HepG2 (cell line): ENCODE measurements around the gene SHISA6. TPM values are rescaled to one million over a fixed set of nuclear protein-coding genes. Genes with fewer than 3 reads are reported as not detected.
A peak's percentile ranks its signal among the peaks of the same experiment; 100 is the strongest.

Experiments used
- ATAC-seq: fragments of 200-7000 bp; cut with Tn5 transposase; 3 replicates; pipeline ENCODE4 v1.9.1; 2020; ENCODE audit warnings: mild to moderate bottlenecking, moderate library complexity
- BruUV-seq: library from RNA; stranded (reverse); fragments of 400-500 nt; replicated peaks from 2 replicates; lab custom pipeline; 2021; lab: Mats Ljungman, UMichigan
- CTCF ChIA-PET: fragments of 300-600 bp; formaldehyde crosslinking; extraction: SDS; loops from one replicate; lab custom pipeline; 2021; ENCODE audit warnings: low total read pairs, inconsistent platforms, low intra/inter-chr PET ratio; lab: Yijun Ruan, JAX
- POLR2A ChIA-PET: fragments of 350-600 bp; sonication (Branson Sonifier 250); formaldehyde crosslinking; loops from one replicate; lab custom pipeline; 2020; ENCODE audit warnings: antibody characterized with exemption, inconsistent platforms; lab: Yijun Ruan, JAX
- DNase-seq: peaks from one replicate; pipeline ENCODE4 v3.0.0-alpha.2; 2015; ENCODE audit warnings: low spot score
- FAIRE-seq: peaks from 3 replicates; lab custom pipeline; 2011; peaks lifted over from hg19 to GRCh38; lab: Jason Lieb, UNC
- H2AFZ ChIP-seq: one replicate; pipeline ENCODE4 v1.6.1; 2011; ENCODE audit warnings: low read length, inconsistent platforms
- H3K27ac ChIP-seq: fragments of 300-600 bp; 3 replicates; pipeline ENCODE4 v1.8.0; 2011; ENCODE audit warnings: mixed run types, mild to moderate bottlenecking, mixed read lengths, low read length, inconsistent platforms; ENCODE audit not compliant: insufficient read depth; ENCODE audit errors: extremely low read length
- H3K27me3 ChIP-seq, 2 experiments: fragments of 200-600 bp in 1 of 2; 2 replicates in 1 of 2; 3 replicates in 1 of 2; pipeline versions ENCODE4 v1.6.0 to v1.8.0; 2011; ENCODE audit warnings: low read length in 2 of 2, mild to moderate bottlenecking in 2 of 2, moderate library complexity in 2 of 2, inconsistent platforms in 1 of 2; ENCODE audit not compliant: insufficient read depth in 2 of 2, control insufficient read depth in 1 of 2
- H3K36me3 ChIP-seq, 2 experiments: fragments of 200-600 bp in 1 of 2; replicated peaks in 1 of 2; 2 replicates in 1 of 2; 3 replicates in 1 of 2; pipeline versions ENCODE4 v1.5.1 to v1.8.0; 2011; ENCODE audit warnings: low read length in 2 of 2, inconsistent platforms in 1 of 2; ENCODE audit not compliant: insufficient read depth in 2 of 2, control insufficient read depth in 1 of 2
- H3K4me1 ChIP-seq: 2 replicates; pipeline ENCODE4 v1.5.1; 2012; ENCODE audit warnings: low read length, inconsistent platforms; ENCODE audit not compliant: insufficient read depth
- H3K4me2 ChIP-seq: 2 replicates; pipeline ENCODE4 v1.6.0; 2011; ENCODE audit warnings: low read depth, low read length, inconsistent platforms
- H3K4me3 ChIP-seq, 3 experiments: fragments of 200-600 bp in 1 of 3; sonication (generic), shearing (Covaris generic) in 1 of 3; replicated peaks in 1 of 3; 2 replicates each; pipeline ENCODE4 v1.5.1; 2011 to 2016; ENCODE audit warnings: low read length in 3 of 3, inconsistent platforms in 2 of 3, low read depth in 2 of 3, mild to moderate bottlenecking in 2 of 3, control low read depth in 1 of 3, mixed read lengths in 1 of 3; ENCODE audit not compliant: insufficient read depth in 1 of 3
- H3K79me2 ChIP-seq: one replicate; pipeline ENCODE4 v1.6.1; 2011; ENCODE audit warnings: low read length, inconsistent platforms; ENCODE audit not compliant: insufficient read depth
- H3K9ac ChIP-seq: 2 replicates; pipeline ENCODE4 v1.6.0; 2011; ENCODE audit warnings: mild to moderate bottlenecking, low read depth, low read length, inconsistent platforms; ENCODE audit not compliant: insufficient read depth
- H3K9me3 ChIP-seq: 2 replicates; pipeline ENCODE4 v1.5.1; 2012; ENCODE audit warnings: mild to moderate bottlenecking, low read length
- H4K20me1 ChIP-seq: 2 replicates; pipeline ENCODE4 v1.6.0; 2011; ENCODE audit warnings: inconsistent platforms, mild to moderate bottlenecking, low read length, moderate library complexity; ENCODE audit not compliant: insufficient read depth
- MAFF ChIP-seq: IDR thresholded peaks from 2 replicates; pipeline ENCODE4 v1.6.1; 2011; ENCODE audit warnings: low read depth, low read length, improper control_type of control experiment
- MAFK ChIP-seq, 2 experiments: IDR thresholded peaks in 1 of 2; conservative IDR thresholded peaks in 1 of 2; 2 replicates each; pipeline ENCODE4 v1.6.1; 2011; ENCODE audit warnings: improper control_type of control experiment in 2 of 2, low read length in 2 of 2
- NCOA5 ChIP-seq: sonication (generic); formaldehyde crosslinking; IDR thresholded peaks from 2 replicates; pipeline ENCODE4 v1.4.0; 2020; ENCODE audit warnings: missing genetic modification reagents
- SIX4 ChIP-seq: sonication (generic); formaldehyde crosslinking; IDR thresholded peaks from 2 replicates; pipeline ENCODE4 v1.4.0; 2020; ENCODE audit warnings: missing genetic modification reagents
- ZNF496 ChIP-seq: sonication (generic); formaldehyde crosslinking; IDR thresholded peaks from 2 replicates; pipeline ENCODE4 v1.8.1; 2023; ENCODE audit warnings: mild to moderate bottlenecking, moderate library complexity, missing genetic modification reagents; ENCODE audit not compliant: insufficient replicate concordance
- ZSCAN9 ChIP-seq: IDR thresholded peaks from 2 replicates; pipeline ENCODE4 v1.6.1; 2016; ENCODE audit warnings: borderline replicate concordance
- WGBS: methylation state at CpG from one replicate; pipeline ENCODE4 v1.1.6; 2017; ENCODE audit warnings: low lambda C conversion rate; 5-methylcytosine and 5-hydroxymethylcytosine counted together
- in situ Hi-C: cut with HindIII; loops from 2 replicates; pipeline ENCODE4 v1.10.0; 2017; ENCODE audit warnings: low pct_unique_long_range_greater_than_20kb; ENCODE audit not compliant: extremely low pct_ligation_motif_present
- intact Hi-C: fragments of 100-400 bp; cut with micrococcal nuclease; formaldehyde crosslinking; loops from one replicate; pipeline ENCODE4 v1.10.0; 2022; ENCODE audit not compliant: unreplicated experiment
- polyA plus RNA-seq, 8 experiments: library from polyadenylated mRNA; depleted of rRNA in 3 of 8; stranded (reverse) in 7 of 8; unstranded in 1 of 8; fragments of >200 nt; fragmentation: Illumina TruSeq in 4 of 8; extraction: Trizol in 4 of 8; gene quantifications; 2 replicates each; pipeline versions ENCODE4 v1.2.1 to v1.2.3, GENCODE V29; 2011 to 2016; ENCODE audit warnings: low read depth in 4 of 8, missing spikeins in 1 of 8, mixed read lengths in 1 of 8; ENCODE audit not compliant: insufficient read depth in 1 of 8
- total RNA-seq, 5 experiments: library from RNA; depleted of rRNA; stranded (reverse); fragments of >200 nt; fragmentation: Illumina TruSeq; extraction: Trizol; gene quantifications; 2 replicates each; pipeline ENCODE4 v1.2.3, GENCODE V29; 2016; ENCODE audit warnings: low read depth in 1 of 5
- TF ChIP-seq, protein P1 (sequence below): IDR thresholded peaks from 2 replicates; pipeline ENCODE4 v1.6.1; 2016; ENCODE audit warnings: low read depth, missing genetic modification reagents, missing compliant biosample characterization
- TF ChIP-seq, protein P2 (sequence below): fragments of 450-650 bp; IDR thresholded peaks from 2 replicates; pipeline ENCODE4 v1.6.1; 2017; ENCODE audit warnings: mild to moderate bottlenecking

SHISA6 gene
- total and polyA plus RNA-seq, 2 of the 13 experiments (the other 11 are each of a cell fraction or from before 2014, with no cell fraction given) = not detected

DNA sequence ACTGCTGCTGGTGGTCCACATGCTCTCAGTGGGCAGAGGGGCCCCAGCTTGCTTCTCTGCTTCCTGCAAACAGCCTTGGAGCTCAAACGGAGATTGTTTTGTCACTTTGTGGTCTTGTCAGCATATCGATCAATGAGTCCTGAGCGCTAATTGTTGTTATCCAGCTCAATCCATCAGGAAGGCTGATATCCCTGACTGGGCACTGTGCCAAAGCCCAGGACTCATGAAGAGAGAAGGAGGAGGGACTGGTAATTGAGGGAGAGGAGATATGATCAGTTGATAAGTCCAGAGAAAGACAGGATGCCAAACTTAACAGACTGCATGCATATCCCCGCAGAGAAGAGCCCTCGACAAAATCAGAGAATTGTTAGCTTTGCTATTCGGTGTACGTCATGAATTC is 298.6 kb downstream of the SHISA6 start (continued):
- TF ChIP-seq, protein P1, sequence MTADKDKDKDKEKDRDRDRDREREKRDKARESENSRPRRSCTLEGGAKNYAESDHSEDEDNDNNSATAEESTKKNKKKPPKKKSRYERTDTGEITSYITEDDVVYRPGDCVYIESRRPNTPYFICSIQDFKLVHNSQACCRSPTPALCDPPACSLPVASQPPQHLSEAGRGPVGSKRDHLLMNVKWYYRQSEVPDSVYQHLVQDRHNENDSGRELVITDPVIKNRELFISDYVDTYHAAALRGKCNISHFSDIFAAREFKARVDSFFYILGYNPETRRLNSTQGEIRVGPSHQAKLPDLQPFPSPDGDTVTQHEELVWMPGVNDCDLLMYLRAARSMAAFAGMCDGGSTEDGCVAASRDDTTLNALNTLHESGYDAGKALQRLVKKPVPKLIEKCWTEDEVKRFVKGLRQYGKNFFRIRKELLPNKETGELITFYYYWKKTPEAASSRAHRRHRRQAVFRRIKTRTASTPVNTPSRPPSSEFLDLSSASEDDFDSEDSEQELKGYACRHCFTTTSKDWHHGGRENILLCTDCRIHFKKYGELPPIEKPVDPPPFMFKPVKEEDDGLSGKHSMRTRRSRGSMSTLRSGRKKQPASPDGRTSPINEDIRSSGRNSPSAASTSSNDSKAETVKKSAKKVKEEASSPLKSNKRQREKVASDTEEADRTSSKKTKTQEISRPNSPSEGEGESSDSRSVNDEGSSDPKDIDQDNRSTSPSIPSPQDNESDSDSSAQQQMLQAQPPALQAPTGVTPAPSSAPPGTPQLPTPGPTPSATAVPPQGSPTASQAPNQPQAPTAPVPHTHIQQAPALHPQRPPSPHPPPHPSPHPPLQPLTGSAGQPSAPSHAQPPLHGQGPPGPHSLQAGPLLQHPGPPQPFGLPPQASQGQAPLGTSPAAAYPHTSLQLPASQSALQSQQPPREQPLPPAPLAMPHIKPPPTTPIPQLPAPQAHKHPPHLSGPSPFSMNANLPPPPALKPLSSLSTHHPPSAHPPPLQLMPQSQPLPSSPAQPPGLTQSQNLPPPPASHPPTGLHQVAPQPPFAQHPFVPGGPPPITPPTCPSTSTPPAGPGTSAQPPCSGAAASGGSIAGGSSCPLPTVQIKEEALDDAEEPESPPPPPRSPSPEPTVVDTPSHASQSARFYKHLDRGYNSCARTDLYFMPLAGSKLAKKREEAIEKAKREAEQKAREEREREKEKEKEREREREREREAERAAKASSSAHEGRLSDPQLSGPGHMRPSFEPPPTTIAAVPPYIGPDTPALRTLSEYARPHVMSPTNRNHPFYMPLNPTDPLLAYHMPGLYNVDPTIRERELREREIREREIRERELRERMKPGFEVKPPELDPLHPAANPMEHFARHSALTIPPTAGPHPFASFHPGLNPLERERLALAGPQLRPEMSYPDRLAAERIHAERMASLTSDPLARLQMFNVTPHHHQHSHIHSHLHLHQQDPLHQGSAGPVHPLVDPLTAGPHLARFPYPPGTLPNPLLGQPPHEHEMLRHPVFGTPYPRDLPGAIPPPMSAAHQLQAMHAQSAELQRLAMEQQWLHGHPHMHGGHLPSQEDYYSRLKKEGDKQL (CRISPR knock-in tag) = no peak

DNA sequence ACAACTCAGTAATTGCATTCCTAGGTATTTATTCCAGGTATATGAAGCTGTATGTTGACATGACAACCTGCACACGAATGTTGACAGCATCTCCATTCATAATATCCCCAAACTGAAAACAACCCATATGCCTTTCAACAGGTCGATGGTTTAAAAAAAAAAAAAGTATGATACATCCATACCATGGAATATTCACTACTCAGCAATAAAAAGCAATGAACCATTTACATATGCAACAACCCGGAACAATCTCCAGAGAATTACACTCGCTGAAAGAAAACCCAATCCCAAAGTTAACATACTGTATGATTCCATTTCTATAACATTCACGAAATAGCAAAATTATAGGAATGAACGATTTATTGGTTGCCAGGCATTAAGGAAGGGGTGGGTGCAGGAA is 304.0 kb downstream of the SHISA6 start:
- Histone ChIP-seq H3K79me2 (no peaks in the 10 kb centered on the region), H2AFZ (no peak overlapping the region), H3K27ac (no peak overlapping the region), H3K36me3 (no peaks in the 10 kb centered on the region), H3K4me1 (no peaks in the 10 kb centered on the region), H3K9ac (no peak overlapping the region), H4K20me1 (no peaks in the 10 kb centered on the region), H3K9me3 (peaks cover 28% of the 10 kb centered on the region), H3K27me3 (no peaks in the 10 kb centered on the region), H3K4me2 (no peak overlapping the region), H3K4me3 (no peak overlapping the region)
- ChIA-PET CTCF (no interaction called here), POLR2A (no interaction called here)
- intact Hi-C loops (no loop called here), in situ Hi-C loops (no loop called here)
- no peak for TF ChIP-seq ZSCAN9 (CRISPR knock-in tag)
- TF ChIP-seq, protein P2, sequence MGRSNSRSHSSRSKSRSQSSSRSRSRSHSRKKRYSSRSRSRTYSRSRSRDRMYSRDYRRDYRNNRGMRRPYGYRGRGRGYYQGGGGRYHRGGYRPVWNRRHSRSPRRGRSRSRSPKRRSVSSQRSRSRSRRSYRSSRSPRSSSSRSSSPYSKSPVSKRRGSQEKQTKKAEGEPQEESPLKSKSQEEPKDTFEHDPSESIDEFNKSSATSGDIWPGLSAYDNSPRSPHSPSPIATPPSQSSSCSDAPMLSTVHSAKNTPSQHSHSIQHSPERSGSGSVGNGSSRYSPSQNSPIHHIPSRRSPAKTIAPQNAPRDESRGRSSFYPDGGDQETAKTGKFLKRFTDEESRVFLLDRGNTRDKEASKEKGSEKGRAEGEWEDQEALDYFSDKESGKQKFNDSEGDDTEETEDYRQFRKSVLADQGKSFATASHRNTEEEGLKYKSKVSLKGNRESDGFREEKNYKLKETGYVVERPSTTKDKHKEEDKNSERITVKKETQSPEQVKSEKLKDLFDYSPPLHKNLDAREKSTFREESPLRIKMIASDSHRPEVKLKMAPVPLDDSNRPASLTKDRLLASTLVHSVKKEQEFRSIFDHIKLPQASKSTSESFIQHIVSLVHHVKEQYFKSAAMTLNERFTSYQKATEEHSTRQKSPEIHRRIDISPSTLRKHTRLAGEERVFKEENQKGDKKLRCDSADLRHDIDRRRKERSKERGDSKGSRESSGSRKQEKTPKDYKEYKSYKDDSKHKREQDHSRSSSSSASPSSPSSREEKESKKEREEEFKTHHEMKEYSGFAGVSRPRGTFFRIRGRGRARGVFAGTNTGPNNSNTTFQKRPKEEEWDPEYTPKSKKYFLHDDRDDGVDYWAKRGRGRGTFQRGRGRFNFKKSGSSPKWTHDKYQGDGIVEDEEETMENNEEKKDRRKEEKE = no peak
- TF ChIP-seq ZNF496 (CRISPR knock-in tag) = no peak
- no peak for TF ChIP-seq NCOA5 (CRISPR knock-in tag)
- peak; percentile 42; the same call in 1 of the 2 replicates for TF ChIP-seq MAFF
- TF ChIP-seq SIX4 (CRISPR knock-in tag) = no peak
- peak in 1 of 2 experiments; percentile 68; a peak in 3 of 4 replicates for TF ChIP-seq MAFK (conservative IDR thresholded peaks at IDR 0.05 in 1 of 2, IDR thresholded peaks at IDR 0.05 in 1 of 2; ENCODE audit: low read length in 2 of 2)
- FAIRE-seq (no peak), ATAC-seq (no peak), DNase-seq (no peak)
- no TSS peak for BruUV-seq
- WGBS = 18% methylated on average over 6 of the region's 6 CpGs
